ENCODE results near the gene GSK3B. TPM values are rescaled to one million over a fixed set of nuclear protein-coding genes. Genes with fewer than 3 reads are reported as not detected.

Gene GSK3B
- polyA plus RNA-seq, 1 donor (not counting 4 experiments of a cell fraction or from before 2014, with no cell fraction given): 73.3 TPM

DNA sequence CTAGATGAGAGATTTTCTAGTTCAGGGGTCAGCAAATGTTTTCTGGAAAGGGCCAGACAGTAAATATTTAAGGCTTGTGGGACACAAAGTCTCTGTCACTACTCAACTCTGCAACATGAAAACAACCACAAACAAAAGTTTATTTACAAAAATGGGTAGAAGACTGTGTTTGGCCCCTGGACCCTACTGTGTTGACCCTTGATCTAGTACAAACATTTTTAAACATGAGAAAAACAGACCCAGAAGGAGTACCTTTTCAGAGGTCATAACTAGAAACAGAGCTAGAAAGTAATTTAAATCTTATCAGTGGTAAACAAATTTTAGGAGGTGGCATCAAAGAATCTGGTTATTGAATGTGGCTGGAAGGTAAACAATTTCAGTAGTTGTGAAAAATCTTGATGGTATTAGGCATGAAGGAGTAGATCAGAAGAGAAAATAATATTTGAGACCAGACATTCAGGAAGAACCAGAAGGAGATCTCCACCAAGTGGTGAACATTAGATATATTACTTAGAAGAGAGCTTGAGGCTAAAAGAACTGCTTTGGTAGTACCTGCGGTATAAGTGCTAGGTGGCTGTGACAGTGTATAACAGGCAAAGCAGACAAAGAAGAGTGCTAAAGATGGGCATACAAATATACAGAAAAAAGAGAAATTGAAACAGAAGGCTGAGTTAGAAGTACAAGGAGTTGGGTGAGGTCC lies 210.6 kb downstream of the GSK3B start:
- Histone ChIP-seq H2AFZ (ENCODE audit: control insufficient read depth, low read length) (no peak overlapping the region), H3K4me2 (ENCODE audit: control insufficient read depth, extremely low read depth, insufficient read depth, low read depth, low read length) (no peak overlapping the region), H3K9ac (ENCODE audit: control insufficient read depth, extremely low read depth, insufficient read depth, low read length) (no peak overlapping the region), H3K9me1 (ENCODE audit: control insufficient read depth, extremely low read depth, insufficient read depth, low read length) (no peaks in the 10 kb centered on the region), H3K4me3 (ENCODE audit: control insufficient read depth in 2 of 3, extremely low read depth in 1 of 3, insufficient read depth in 2 of 3, low read depth in 1 of 3, low read length in 3 of 3) (no peak overlapping the region), H3K79me2 (ENCODE audit: control insufficient read depth, insufficient read depth, low read length) (peaks cover 14% of the 10 kb centered on the region), H3K27me3 (ENCODE audit: control insufficient read depth, extremely low read depth, insufficient read depth, low read length) (no peaks in the 10 kb centered on the region), H3K9me3 (ENCODE audit: control insufficient read depth, low read depth, low read length) (no peaks in the 10 kb centered on the region), H3K4me1 (ENCODE audit: control insufficient read depth, extremely low read depth, insufficient read depth, low read length) (no peaks in the 10 kb centered on the region), H4K20me1 (ENCODE audit: control insufficient read depth, extremely low read depth, insufficient read depth, low read length) (no peaks in the 10 kb centered on the region), H3K36me3 (ENCODE audit: control insufficient read depth in 2 of 2, extremely low read depth in 1 of 2, insufficient read depth in 2 of 2, low read length in 2 of 2) (peaks cover 4 to 6% of the 10 kb centered on the region in 2 experiments), H3K27ac (ENCODE audit: control insufficient read depth, insufficient read depth, low read length) (no peak overlapping the region)
- dilution Hi-C loops (cut with MboI; ENCODE audit: extremely low pct_ligation_motif_present, low sequenced_read_pairs): no loop called here
- DNase-seq (ENCODE audit: low read depth, low spot score) (no peak), FAIRE-seq (no peak)
- no peak for TF ChIP-seq CTCF (optimal IDR thresholded peaks at IDR 0.05 in 1 of 3, IDR thresholded peaks at IDR 0.05 in 1 of 3, conservative IDR thresholded peaks at IDR 0.05 in 1 of 3; ENCODE audit: extremely low read depth in 1 of 3, insufficient read depth in 2 of 3, low read length in 3 of 3)
- TF ChIP-seq EZH2 (IDR thresholded peaks at IDR 0.05; ENCODE audit: low read length): no peak

GRCh38 chr3:119880966-119881365 lies 213.3 kb downstream of the GSK3B start:
- Histone ChIP-seq H3K36me3 (ENCODE audit: control insufficient read depth in 2 of 2, extremely low read depth in 1 of 2, insufficient read depth in 2 of 2, low read length in 2 of 2) (peaks cover 4 to 6% of the 10 kb centered on the region in 2 experiments), H4K20me1 (ENCODE audit: control insufficient read depth, extremely low read depth, insufficient read depth, low read length) (no peaks in the 10 kb centered on the region), H3K9ac (ENCODE audit: control insufficient read depth, extremely low read depth, insufficient read depth, low read length) (no peak overlapping the region), H3K4me1 (ENCODE audit: control insufficient read depth, extremely low read depth, insufficient read depth, low read length) (no peaks in the 10 kb centered on the region), H3K4me3 (ENCODE audit: control insufficient read depth in 2 of 3, extremely low read depth in 1 of 3, insufficient read depth in 2 of 3, low read depth in 1 of 3, low read length in 3 of 3) (no peak overlapping the region), H2AFZ (ENCODE audit: control insufficient read depth, low read length) (no peak overlapping the region), H3K4me2 (ENCODE audit: control insufficient read depth, extremely low read depth, insufficient read depth, low read depth, low read length) (no peak overlapping the region), H3K27me3 (ENCODE audit: control insufficient read depth, extremely low read depth, insufficient read depth, low read length) (no peaks in the 10 kb centered on the region), H3K27ac (ENCODE audit: control insufficient read depth, insufficient read depth, low read length) (no peak overlapping the region), H3K9me1 (ENCODE audit: control insufficient read depth, extremely low read depth, insufficient read depth, low read length) (no peaks in the 10 kb centered on the region), H3K79me2 (ENCODE audit: control insufficient read depth, insufficient read depth, low read length) (peaks cover 8% of the 10 kb centered on the region), H3K9me3 (ENCODE audit: control insufficient read depth, low read depth, low read length) (no peaks in the 10 kb centered on the region)
- TF ChIP-seq EZH2 (IDR thresholded peaks at IDR 0.05; ENCODE audit: low read length) (no peak), CTCF (optimal IDR thresholded peaks at IDR 0.05 in 1 of 3, IDR thresholded peaks at IDR 0.05 in 1 of 3, conservative IDR thresholded peaks at IDR 0.05 in 1 of 3; ENCODE audit: extremely low read depth in 1 of 3, insufficient read depth in 2 of 3, low read length in 3 of 3) (no peak)
- FAIRE-seq (no peak), DNase-seq (ENCODE audit: low read depth, low spot score) (no peak)
- dilution Hi-C loops (cut with MboI; ENCODE audit: extremely low pct_ligation_motif_present, low sequenced_read_pairs): no loop called here
